ENCODE measurements around the gene ITGA3. TPM values are rescaled to one million over a fixed set of nuclear protein-coding genes. Genes with fewer than 3 reads are reported as not detected.

ITGA3 gene
- total and polyA plus RNA-seq, 2 of the 13 experiments (the other 11 are each of a cell fraction or from before 2014, with no cell fraction given), result 0.48 to 0.69 TPM

- TF ChIP-seq NFAT5 (CRISPR knock-in tag; IDR thresholded peaks at IDR 0.05), result no peak
- TF ChIP-seq NCOA1 (CRISPR knock-in tag; IDR thresholded peaks at IDR 0.05), result no peak
- no peak for TF ChIP-seq ZNF7 (CRISPR knock-in tag; IDR thresholded peaks at IDR 0.05)
- peak; percentile 68 for TF ChIP-seq SMC3 (IDR thresholded peaks at IDR 0.05; ENCODE audit: low read length)
- no peak for TF ChIP-seq NCOA2 (CRISPR knock-in tag; IDR thresholded peaks at IDR 0.05)
- TF ChIP-seq ZBTB37 (CRISPR knock-in tag; IDR thresholded peaks at IDR 0.05), result no peak
- no peak for TF ChIP-seq ZNF460 (CRISPR knock-in tag; IDR thresholded peaks at IDR 0.05; ENCODE audit: borderline replicate concordance)
- no peak for TF ChIP-seq HMG20B (CRISPR knock-in tag; conservative IDR thresholded peaks at IDR 0.05)
- TF ChIP-seq HDAC2 (CRISPR knock-in tag; IDR thresholded peaks at IDR 0.05), result peak; percentile 61; the same call in 1 of the 2 replicates
- TF ChIP-seq ZNF724P (CRISPR knock-in tag; IDR thresholded peaks at IDR 0.05; ENCODE audit: borderline replicate concordance), result no peak
- no peak for TF ChIP-seq U2AF2 (IDR thresholded peaks at IDR 0.05; ENCODE audit: low read depth, low read length)
- TF ChIP-seq ZBTB49 (CRISPR knock-in tag; IDR thresholded peaks at IDR 0.05; ENCODE audit: borderline replicate concordance), result no peak
- 0 out of 2 replicates have a peak, but pooled peaks have one; percentile 9 for TF ChIP-seq ZNF318 (CRISPR knock-in tag; IDR thresholded peaks at IDR 0.05)
Observed at GRCh38 chr17:50094243-50094752, 38.4 kb downstream of the ITGA3 start (continued).
